HepG2 (cell line): ENCODE results near the gene PDE8B.

Source experiments
- NFIC ChIP-seq: IDR thresholded peaks from 2 replicates; pipeline ENCODE4 v1.6.1; 2012; ENCODE audit warnings: mild to moderate bottlenecking, low read length, inconsistent platforms
- POLR2AphosphoS5 ChIP-seq: IDR thresholded peaks from 2 replicates; pipeline ENCODE4 v1.6.1; 2012; ENCODE audit warnings: low read depth, low read length
- YY1 ChIP-seq: IDR thresholded peaks from 2 replicates; pipeline ENCODE4 v1.6.1; 2011; ENCODE audit warnings: low read length, low read depth, moderate library complexity, mild to moderate bottlenecking; ENCODE audit not compliant: insufficient read depth, insufficient replicate concordance
- ZC3H13 ChIP-seq: sonication (generic); formaldehyde crosslinking; IDR thresholded peaks from 2 replicates; pipeline ENCODE4 v1.8.1; 2023; ENCODE audit warnings: mild to moderate bottlenecking, missing genetic modification reagents, moderate library complexity
- ZNF34 ChIP-seq: sonication (generic); formaldehyde crosslinking; IDR thresholded peaks from 2 replicates; pipeline ENCODE4 v1.4.0; 2020; ENCODE audit warnings: mild to moderate bottlenecking, missing genetic modification reagents, borderline replicate concordance
- TF ChIP-seq, protein P1 (sequence below): sonication (generic); formaldehyde crosslinking; IDR thresholded peaks from 2 replicates; pipeline ENCODE4 v1.4.0; 2020; ENCODE audit warnings: missing genetic modification reagents

DNA sequence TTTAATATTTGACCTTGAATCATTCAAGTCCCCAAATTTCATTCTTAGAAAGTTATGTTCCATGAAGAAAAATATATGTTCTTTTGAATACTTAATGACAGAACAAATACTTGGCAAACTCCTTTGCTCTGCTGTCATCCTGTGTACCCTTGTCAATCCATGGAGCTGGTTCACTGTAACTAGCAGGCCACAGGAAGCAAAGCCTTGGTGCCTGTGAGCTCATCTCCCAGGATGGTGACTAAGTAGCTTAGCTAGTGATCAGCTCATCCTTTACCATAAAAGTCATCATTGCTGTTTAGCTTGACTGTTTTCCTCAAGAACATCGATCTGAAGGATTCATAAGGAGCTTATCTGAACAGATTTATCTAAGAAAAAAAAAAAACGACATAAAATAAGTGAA lies 216.2 kb downstream of the PDE8B start:
- TF ChIP-seq, protein P1, sequence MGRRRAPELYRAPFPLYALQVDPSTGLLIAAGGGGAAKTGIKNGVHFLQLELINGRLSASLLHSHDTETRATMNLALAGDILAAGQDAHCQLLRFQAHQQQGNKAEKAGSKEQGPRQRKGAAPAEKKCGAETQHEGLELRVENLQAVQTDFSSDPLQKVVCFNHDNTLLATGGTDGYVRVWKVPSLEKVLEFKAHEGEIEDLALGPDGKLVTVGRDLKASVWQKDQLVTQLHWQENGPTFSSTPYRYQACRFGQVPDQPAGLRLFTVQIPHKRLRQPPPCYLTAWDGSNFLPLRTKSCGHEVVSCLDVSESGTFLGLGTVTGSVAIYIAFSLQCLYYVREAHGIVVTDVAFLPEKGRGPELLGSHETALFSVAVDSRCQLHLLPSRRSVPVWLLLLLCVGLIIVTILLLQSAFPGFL (CRISPR knock-in tag), result no peak
- TF ChIP-seq ZNF34, result no peak
- no peak for TF ChIP-seq ZC3H13 (CRISPR knock-in tag)
- no peak for TF ChIP-seq NFIC
- no peak for TF ChIP-seq POLR2AphosphoS5
- no peak for TF ChIP-seq YY1
